Measurements from ENCODE around the gene TCTN3.
"Not testable (repeated sequence)": the region's sequence is repeated elsewhere in the genome, so short reads cannot be mapped to it uniquely, and the experiment has no call there.

Gene TCTN3

GRCh38 chr10:95693668-95694534, at the start of gene TCTN3:
TSS of gene TCTN3 (minus strand) at chr10:95693927. CDS start at chr10:95693899, 28 bp downstream.
- DNase-seq = peak; percentile 98 to 99

GRCh38 chr10:95742962-95743535, 49.3 kb upstream of the TCTN3 start:
- DNase-seq = no peak

- DNase-seq = no peak
These were observed 48.8 kb upstream of the TCTN3 start for GRCh38 chr10:95742485-95742884.

GRCh38 chr10:95741807-95742467, 48.2 kb upstream of the TCTN3 start:
- peak in 1 of 2 donors; percentile 19 for DNase-seq

GRCh38 chr10:95739056-95739455, 45.3 kb upstream of the TCTN3 start:
- DNase-seq = no peak

- DNase-seq = not testable (repeated sequence)
These were observed 39.2 kb upstream of the TCTN3 start for GRCh38 chr10:95732907-95733306.

GRCh38 chr10:95730233-95730632, 36.5 kb upstream of the TCTN3 start:
- no peak for DNase-seq

GRCh38 chr10:95729323-95730055, 35.8 kb upstream of the TCTN3 start:
- no peak for DNase-seq

- no peak for DNase-seq
These were observed 34.8 kb upstream of the TCTN3 start for GRCh38 chr10:95728526-95728925.

GRCh38 chr10:95722496-95722895, 28.8 kb upstream of the TCTN3 start:
- DNase-seq = not testable (repeated sequence)

GRCh38 chr10:95720745-95721144, 27.0 kb upstream of the TCTN3 start:
- not testable (repeated sequence) for DNase-seq

- DNase-seq = no peak
These were observed 23.1 kb upstream of the TCTN3 start for GRCh38 chr10:95716866-95717265.

GRCh38 chr10:95716466-95716865, 22.7 kb upstream of the TCTN3 start:
- DNase-seq = no peak

- no peak for DNase-seq
These were observed 17.8 kb upstream of the TCTN3 start for GRCh38 chr10:95711492-95711891.

- DNase-seq = no peak
These were observed 13.3 kb upstream of the TCTN3 start for GRCh38 chr10:95706990-95707389.

GRCh38 chr10:95706573-95706972, 12.8 kb upstream of the TCTN3 start:
- no peak for DNase-seq

GRCh38 chr10:95698415-95698814, 4.7 kb upstream of the TCTN3 start:
- no peak for DNase-seq

GRCh38 chr10:95697429-95697828, 3.7 kb upstream of the TCTN3 start:
- DNase-seq = peak in 1 of 2 donors; percentile 51

GRCh38 chr10:95694665-95695064, 938 bp upstream of the TCTN3 start:
- DNase-seq = no peak

GRCh38 chr10:95693071-95693667, 558 bp downstream of the TCTN3 start:
- DNase-seq = no peak

GRCh38 chr10:95691281-95691680, 2.4 kb downstream of the TCTN3 start:
- no peak for DNase-seq

- no peak for DNase-seq
These were observed 5.1 kb downstream of the TCTN3 start for GRCh38 chr10:95688648-95689047.

- DNase-seq = no peak
These were observed 9.8 kb downstream of the TCTN3 start for GRCh38 chr10:95683966-95684365.
